ENCODE data around the gene RMRP. TPM values are rescaled to one million over a fixed set of nuclear protein-coding genes. Genes with fewer than 3 reads are reported as not detected.

Gene RMRP
- 24,340 TPM for total RNA-seq
- long read RNA-seq, result 0 reads

DNA sequence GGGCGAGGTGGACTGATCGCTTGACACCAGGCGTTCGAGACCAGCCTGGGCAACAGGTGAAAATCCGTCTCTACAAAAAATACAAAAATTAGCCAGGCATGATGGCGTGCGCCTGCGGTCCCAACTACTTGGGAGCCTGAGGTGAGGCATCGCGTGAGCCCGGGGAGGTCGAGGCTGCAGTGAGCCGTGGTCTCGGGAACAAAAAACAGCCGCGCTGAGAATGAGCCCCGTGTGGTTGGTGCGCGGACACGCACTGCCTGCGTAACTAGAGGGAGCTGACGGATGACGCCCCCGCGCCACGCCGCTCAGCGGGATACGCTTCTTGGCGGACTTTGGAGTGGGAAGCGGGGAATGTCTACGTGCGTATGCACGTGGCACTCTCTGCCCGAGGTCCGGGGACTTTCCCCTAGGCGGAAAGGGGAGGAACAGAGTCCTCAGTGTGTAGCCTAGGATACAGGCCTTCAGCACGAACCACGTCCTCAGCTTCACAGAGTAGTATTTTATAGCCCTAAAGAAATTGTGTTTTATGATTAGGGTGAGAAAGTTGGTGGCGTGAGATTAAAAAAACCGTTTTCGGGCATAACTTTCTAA is at the start of gene RMRP:
TSS of gene RMRP (minus strand) at position 474 of the 591 bp plus-strand sequence.
- ATAC-seq, result peak; percentile 97
- H3K4me1 ChIP-seq, result peaks cover 41% of the 10 kb centered on the region
- peak within 1 kb of the TSS; percentile 85 for H3K4me3 ChIP-seq
- TF ChIP-seq, protein P1, sequence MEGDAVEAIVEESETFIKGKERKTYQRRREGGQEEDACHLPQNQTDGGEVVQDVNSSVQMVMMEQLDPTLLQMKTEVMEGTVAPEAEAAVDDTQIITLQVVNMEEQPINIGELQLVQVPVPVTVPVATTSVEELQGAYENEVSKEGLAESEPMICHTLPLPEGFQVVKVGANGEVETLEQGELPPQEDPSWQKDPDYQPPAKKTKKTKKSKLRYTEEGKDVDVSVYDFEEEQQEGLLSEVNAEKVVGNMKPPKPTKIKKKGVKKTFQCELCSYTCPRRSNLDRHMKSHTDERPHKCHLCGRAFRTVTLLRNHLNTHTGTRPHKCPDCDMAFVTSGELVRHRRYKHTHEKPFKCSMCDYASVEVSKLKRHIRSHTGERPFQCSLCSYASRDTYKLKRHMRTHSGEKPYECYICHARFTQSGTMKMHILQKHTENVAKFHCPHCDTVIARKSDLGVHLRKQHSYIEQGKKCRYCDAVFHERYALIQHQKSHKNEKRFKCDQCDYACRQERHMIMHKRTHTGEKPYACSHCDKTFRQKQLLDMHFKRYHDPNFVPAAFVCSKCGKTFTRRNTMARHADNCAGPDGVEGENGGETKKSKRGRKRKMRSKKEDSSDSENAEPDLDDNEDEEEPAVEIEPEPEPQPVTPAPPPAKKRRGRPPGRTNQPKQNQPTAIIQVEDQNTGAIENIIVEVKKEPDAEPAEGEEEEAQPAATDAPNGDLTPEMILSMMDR (IDR thresholded peaks at IDR 0.05), result peak; percentile 53
- peaks cover 21% of the 10 kb centered on the region for H3K36me3 ChIP-seq
- H3K27me3 ChIP-seq (ENCODE audit: low read depth), result no peaks in the 10 kb centered on the region
- H3K27ac ChIP-seq, result peak within 1 kb of the TSS; percentile 97
- H3K9me3 ChIP-seq, result no peaks in the 10 kb centered on the region
- peak; percentile 98 for DNase-seq
- intact Hi-C loops (cut with DNase I), result no loop called here

DNA sequence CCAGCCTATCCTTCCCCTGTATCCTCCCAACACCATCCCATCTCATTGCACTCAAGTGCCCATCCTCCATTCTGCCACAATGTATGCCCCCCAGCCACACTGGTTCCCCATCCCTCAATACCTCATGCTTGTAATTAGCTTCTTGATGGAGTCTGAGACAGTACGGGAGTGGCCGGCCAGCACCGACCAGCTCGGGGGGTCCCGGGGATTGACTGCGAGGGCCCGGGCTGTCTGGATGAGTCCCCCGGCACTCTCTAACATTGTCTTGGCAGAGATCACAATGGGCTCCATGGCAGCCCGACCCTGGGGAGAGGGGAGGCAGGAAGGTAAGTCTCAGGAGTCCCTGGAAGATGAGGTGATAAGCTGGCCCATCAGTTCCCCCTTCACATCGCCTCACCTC is 49.1 kb upstream of the RMRP start:
- H3K36me3 ChIP-seq, result peaks cover 100% of the 10 kb centered on the region
- no peaks in the 10 kb centered on the region for H3K4me1 ChIP-seq
- TF ChIP-seq, protein P1 (IDR thresholded peaks at IDR 0.05), result no peak
- no peak overlapping the region for H3K27ac ChIP-seq
- H3K27me3 ChIP-seq (ENCODE audit: low read depth), result no peaks in the 10 kb centered on the region
- no peaks in the 10 kb centered on the region for H3K9me3 ChIP-seq
- no peak for ATAC-seq
- H3K4me3 ChIP-seq, result no peak overlapping the region
- intact Hi-C loops (cut with DNase I), result no loop called here
- DNase-seq, result no peak

DNA sequence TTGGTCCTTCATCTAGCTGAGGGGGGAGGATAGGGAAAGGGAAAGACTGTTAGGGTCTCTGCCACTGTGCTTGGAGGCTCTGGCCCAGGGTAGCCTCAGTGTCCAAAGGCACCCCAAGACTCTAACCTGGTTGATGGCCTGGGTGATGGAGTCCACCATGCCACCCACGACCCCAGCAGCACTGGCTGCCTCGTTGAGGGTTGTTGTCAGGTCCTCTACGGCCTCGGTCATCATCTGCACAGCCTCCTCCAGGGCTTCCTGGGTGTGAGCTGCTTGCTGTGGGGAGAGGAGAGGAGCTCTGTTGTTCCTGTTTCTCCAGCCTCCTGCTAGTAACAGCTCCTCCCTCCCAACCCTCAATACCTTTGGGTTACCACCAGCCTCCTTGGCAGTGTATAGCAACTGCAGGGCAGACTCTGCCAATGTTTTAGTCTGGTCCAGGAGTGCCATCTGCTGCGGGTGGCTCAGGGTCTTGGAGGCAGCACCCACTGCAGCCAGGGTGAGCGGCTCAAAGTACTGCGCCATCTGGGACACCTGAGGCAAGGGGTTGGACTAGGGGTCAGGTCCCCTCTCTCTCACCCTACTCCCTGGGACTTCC is 48.1 kb upstream of the RMRP start:
- H3K27me3 ChIP-seq (ENCODE audit: low read depth), result no peaks in the 10 kb centered on the region
- H3K9me3 ChIP-seq, result no peaks in the 10 kb centered on the region
- TF ChIP-seq, protein P1 (IDR thresholded peaks at IDR 0.05), result no peak
- peaks cover 100% of the 10 kb centered on the region for H3K36me3 ChIP-seq
- no peaks in the 10 kb centered on the region for H3K4me1 ChIP-seq
- H3K27ac ChIP-seq, result no peak overlapping the region
- no peak overlapping the region for H3K4me3 ChIP-seq
- DNase-seq (no peak), ATAC-seq (no peak)
- intact Hi-C loops (cut with DNase I), result no loop called here

DNA sequence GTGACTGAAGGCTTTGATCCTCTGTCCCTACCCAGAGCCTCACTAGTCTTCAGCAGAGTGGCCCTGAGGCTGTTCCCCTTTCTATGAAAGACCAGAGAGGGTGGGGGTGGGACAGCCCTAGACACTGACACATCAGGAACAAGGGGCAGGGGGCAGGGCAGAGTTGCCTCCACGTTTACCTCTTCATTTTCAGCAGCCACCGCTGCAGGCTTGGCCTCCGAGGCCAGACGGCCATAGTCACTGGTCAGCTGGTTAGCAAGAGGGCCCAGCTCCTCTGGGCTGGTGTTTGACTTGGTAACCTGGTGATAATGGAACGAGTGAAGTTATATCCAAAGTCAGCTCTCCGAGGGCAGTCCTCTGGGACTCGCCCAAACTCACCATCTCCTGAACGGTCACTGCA is 47.6 kb upstream of the RMRP start:
- Histone ChIP-seq H3K4me3 (no peak overlapping the region), H3K4me1 (no peaks in the 10 kb centered on the region), H3K27ac (no peak overlapping the region), H3K36me3 (peaks cover 100% of the 10 kb centered on the region), H3K27me3 (ENCODE audit: low read depth) (no peaks in the 10 kb centered on the region), H3K9me3 (no peaks in the 10 kb centered on the region)
- DNase-seq, result no peak
- ATAC-seq, result no peak
- intact Hi-C loops (cut with DNase I), result no loop called here
- TF ChIP-seq, protein P1 (IDR thresholded peaks at IDR 0.05), result no peak

DNA sequence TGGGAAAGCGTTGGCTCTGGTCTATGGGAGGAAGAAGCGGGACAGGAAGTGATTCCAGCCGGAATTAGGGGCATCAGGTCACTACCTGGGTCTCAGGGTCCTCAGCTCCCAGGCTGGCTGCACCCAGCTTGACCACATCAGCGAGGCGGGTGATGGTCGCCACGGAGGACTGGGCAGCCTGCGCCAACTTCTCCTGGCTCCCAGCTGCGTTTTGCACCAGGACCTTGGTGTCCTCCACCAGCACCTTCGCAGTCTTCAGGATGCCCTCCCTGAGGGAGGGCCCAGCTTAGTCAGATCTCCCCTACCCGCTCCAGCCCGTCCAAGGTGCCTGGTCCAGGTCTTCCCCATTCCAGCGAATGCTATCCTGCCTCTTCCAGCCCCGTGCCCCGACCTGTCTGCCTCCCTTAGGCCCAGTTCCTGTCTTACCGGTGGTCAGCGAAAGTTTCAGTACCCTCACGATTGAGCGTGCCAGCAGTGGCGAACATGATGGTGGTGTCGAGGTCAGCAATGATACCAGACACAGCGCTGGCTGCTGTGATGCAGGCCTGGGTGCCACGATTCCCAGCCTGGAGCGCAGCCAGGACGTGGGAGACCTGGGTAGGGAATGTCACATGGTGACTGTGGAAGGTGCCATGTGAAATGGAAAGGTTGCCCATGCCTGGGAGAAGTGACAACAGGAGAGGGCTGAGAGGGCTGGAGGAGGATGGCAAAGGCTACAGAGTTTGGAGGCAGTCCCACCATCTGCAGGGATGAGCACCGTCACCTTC is 46.3 kb upstream of the RMRP start:
- intact Hi-C loops (cut with DNase I), result no loop called here
- Histone ChIP-seq H3K4me3 (no peak overlapping the region), H3K27ac (no peak overlapping the region), H3K36me3 (peaks cover 100% of the 10 kb centered on the region), H3K4me1 (no peaks in the 10 kb centered on the region), H3K27me3 (ENCODE audit: low read depth) (no peaks in the 10 kb centered on the region), H3K9me3 (no peaks in the 10 kb centered on the region)
- no peak for DNase-seq
- TF ChIP-seq, protein P1 (IDR thresholded peaks at IDR 0.05), result no peak
- no peak for ATAC-seq

Measured in lower lobe of right lung (tissue), 2 donors.